ENCODE data around the gene CAMTA1.

Gene CAMTA1

GRCh38 chr1:7733276-7733675, 948.0 kb downstream of the CAMTA1 start:
- FAIRE-seq (no peak), DNase-seq (ENCODE audit: low spot score) (no peak)

DNA sequence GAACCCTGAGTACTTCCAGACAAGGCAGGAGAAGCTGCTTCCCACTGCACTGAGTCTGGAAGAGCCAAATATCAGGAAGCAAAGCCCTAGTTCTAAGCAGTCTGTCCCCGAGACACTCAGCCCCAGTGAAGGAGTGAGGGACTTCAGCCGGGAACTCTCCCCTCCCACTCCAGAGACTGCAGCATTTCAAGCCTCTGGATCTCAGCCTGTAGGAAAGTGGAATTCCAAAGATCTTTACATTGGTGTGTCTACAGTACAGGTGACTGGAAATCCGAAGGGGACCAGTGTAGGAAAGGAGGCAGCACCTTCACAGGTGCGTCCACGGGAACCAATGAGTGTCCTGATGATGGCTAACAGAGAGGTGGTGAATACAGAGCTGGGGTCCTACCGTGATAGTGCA, 952.8 kb downstream of the CAMTA1 start:
- FAIRE-seq (no peak), DNase-seq (ENCODE audit: low spot score) (no peak)

DNA sequence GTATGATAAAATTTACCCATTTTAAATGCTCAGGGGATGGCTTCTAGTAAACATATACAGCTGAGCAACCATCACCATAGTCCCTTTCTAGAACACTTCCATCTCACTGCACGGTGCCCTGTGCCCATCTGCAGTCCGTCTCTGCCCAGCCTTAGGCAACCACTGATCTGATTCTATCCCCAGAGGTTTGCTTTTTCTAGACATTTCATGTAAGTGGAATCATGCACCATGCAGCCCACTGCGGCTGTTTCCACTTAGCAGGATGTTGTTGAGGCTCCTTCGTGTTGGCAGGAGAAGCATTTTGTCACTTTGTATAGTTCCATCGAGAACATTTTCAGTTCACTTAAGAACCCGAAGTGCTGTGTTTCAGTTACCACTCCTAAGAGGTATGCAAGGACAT, 958.1 kb downstream of the CAMTA1 start:
- FAIRE-seq (no peak), DNase-seq (ENCODE audit: low spot score) (no peak)

- FAIRE-seq: no peak
- no peak for DNase-seq (ENCODE audit: low spot score)
Measured at GRCh38 chr1:7744882-7745281, 959.6 kb downstream of the CAMTA1 start.

DNA sequence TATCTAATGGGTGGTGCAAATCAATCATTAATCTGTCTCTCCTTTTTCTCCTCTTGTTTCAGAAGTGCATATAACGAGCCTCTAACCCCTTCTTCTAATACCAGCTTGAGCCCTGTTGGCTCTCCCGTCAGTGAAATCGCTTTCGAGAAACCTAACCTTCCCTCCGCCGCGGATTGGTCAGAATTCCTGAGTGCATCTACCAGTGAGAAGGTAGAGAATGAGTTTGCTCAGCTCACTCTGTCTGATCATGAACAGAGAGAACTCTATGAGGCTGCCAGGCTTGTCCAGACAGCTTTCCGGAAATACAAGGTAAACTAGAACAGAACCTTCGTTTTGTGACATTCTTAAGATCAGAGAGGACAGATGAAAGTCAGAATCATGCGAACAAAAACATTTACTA, 960.5 kb downstream of the CAMTA1 start:
- FAIRE-seq: no peak
- DNase-seq (ENCODE audit: low spot score): no peak

- FAIRE-seq: no peak
- DNase-seq (ENCODE audit: low spot score): no peak
Measured at GRCh38 chr1:7747605-7748004, 962.4 kb downstream of the CAMTA1 start.

DNA sequence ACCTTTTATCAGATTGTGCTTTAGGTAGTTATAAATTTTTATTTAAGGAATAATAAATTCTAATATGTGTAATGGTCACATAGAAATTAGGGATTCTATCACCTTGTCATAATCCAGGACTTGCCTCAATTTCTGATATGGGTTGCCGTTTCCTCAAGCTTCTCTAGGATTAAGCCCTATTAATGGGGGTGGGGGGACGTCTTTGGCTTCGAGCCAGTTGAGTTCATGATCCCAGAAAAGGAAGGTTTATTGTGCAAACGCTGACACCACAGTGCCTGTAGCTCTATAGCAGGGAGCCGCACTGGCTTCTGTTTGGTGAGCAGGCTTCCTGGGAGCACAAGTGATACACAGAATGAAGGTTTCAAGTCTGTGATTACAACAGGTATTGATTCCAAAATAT, 963.9 kb downstream of the CAMTA1 start:
- FAIRE-seq (no peak), DNase-seq (ENCODE audit: low spot score) (no peak)

DNA sequence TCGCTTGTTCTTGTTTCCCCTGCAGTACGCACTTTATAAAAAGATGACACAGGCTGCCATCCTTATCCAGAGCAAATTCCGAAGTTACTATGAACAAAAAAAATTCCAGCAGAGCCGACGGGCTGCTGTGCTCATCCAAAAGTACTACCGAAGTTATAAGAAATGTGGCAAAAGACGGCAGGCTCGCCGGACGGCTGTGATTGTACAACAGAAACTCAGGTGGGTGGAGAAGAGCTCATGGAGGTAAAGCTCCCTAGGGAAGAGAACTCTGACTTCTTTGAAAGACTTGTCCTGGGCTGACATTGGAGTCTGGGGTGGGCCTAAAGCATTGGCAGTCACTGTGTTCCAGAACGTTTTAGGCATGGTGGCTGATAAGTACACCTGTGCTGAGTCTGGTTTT, 965.9 kb downstream of the CAMTA1 start:
- FAIRE-seq (no peak), DNase-seq (ENCODE audit: low spot score) (no peak)

GRCh38 chr1:7752512-7753417, 967.5 kb downstream of the CAMTA1 start:
- peak; percentile 45 for DNase-seq (ENCODE audit: low spot score)
- FAIRE-seq: peak; percentile 68

- FAIRE-seq (no peak), DNase-seq (ENCODE audit: low spot score) (no peak)
Measured at GRCh38 chr1:7753641-7754040, 968.4 kb downstream of the CAMTA1 start.

DNA sequence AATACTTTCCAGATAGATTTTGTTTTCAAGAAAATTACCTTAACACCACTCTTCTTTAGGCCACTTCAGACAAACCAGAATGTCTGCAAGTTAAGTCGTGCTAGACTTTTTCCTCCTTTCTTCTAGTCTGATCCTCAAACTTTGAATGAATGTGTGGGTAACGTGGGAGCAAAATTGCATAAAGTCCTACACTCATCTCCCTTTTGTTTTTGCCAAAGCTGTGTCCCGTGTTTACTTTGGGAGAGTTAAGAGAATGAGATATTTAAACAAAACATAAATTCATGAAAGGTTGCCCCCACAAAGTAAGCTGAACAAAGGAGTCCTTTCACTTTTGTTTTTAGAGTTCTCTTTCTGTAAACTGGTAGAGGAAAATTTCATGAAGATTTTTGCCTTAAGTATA, 969.0 kb downstream of the CAMTA1 start:
- FAIRE-seq (no peak), DNase-seq (ENCODE audit: low spot score) (no peak)

- DNase-seq (ENCODE audit: low spot score) (no peak), FAIRE-seq (no peak)
Measured at GRCh38 chr1:7755448-7755847, 970.2 kb downstream of the CAMTA1 start.

GRCh38 chr1:7760245-7760644, 975.0 kb downstream of the CAMTA1 start:
- no peak for FAIRE-seq

DNA sequence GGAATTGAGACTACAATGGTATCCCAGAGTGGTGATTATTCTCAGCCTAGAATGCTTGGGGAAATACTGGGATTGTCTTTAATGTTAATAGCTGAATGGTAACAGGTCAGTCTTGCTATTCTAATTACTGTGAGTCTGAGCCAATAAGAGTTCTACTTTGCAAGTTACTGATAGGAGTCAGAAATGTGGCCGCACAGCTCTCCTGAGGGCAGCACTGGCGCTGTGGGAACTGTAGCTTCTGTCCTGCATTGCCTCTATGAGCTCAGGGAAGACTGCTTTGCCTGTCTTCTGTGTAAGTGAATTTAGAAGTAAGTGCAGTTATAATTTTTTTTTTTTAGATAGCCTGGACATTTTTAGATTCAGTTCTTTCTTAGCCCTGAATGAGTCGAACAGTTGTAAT, 975.8 kb downstream of the CAMTA1 start:
- DNase-seq (ENCODE audit: low spot score): no peak
- FAIRE-seq: no peak

More at GRCh38 chr1:7760245-7760644, 975.0 kb downstream of the CAMTA1 start:
- DNase-seq (ENCODE audit: low spot score): no peak

DNA sequence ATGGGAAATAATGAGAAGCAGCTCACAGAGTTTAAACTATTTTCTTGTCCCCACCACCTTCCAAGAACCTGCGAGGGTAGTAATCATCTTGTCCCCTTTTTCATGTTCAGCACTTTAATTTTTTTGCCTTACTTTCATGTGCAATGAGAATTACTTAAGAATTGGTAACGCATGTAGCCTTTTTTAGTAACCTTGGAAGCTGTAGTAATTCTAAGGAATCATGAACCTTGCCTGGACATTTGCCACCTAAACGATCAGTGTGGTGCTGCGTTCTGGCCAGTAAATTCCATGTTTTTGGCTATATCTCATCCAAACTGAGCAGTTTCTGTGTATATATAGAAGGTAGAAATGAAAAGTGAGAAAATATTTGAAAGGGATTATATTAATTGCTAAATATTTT, 981.9 kb downstream of the CAMTA1 start:
- DNase-seq (ENCODE audit: low spot score) (no peak), FAIRE-seq (no peak)

GRCh38 chr1:7768583-7768982, 983.3 kb downstream of the CAMTA1 start:
- DNase-seq (ENCODE audit: low spot score): no peak
- no peak for FAIRE-seq

- DNase-seq (ENCODE audit: low spot score): no peak
Measured at GRCh38 chr1:7769673-7770412, 984.6 kb downstream of the CAMTA1 start.

GRCh38 chr1:7770669-7770996, 985.4 kb downstream of the CAMTA1 start:
- DNase-seq (ENCODE audit: low spot score) (no peak), FAIRE-seq (no peak)

More at GRCh38 chr1:7769673-7770412, 984.6 kb downstream of the CAMTA1 start:
- FAIRE-seq: no peak

DNA sequence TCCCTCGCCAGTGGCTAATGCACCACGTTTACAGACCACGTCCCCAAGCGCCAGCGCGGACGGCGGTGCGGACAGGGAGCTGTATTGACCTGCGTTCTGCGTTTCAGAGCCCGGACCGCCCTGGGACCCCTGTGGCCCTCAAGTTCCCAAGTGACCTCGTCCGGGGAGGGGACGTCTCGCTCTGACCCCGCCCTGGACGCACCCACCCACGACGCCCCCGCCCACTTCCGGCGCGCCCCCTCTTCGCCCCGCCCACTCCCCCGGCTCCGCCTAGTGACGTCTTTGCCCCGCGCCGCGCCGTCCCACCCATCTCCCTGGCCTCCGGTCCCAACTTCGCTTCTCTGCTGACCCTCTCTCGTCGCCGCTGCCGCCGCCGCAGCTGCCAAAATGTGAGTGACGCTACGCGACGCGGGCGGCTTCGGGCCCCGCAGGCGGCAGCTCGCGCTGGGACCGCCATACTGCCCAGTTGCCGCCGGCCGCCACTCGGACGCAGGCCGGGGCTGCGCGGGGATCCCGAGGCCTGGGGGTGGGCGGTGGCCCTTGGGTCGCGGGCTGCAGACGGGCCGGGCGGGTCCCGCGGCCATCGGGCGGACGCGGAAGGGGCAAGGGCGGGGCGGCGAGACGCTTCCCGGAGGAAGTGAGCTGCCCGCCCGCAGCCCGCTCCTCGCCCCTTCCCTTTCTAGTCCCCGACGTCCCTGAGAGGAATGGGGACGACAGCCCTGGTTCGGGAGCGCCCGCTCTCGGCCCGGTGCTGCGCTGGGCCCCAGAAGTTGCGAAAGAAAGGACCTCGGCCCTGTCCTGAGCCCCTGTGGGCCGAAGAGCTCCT, 986.0 kb downstream of the CAMTA1 start, which contains the start of gene VAMP3:
Gene VAMP3, plus strand, starts transcription at position 300 of the 826 bp plus-strand sequence. Its CDS starts 88 bp downstream, at position 388.
- FAIRE-seq (no peak), DNase-seq (ENCODE audit: low spot score) (peak; percentile 58)

DNA sequence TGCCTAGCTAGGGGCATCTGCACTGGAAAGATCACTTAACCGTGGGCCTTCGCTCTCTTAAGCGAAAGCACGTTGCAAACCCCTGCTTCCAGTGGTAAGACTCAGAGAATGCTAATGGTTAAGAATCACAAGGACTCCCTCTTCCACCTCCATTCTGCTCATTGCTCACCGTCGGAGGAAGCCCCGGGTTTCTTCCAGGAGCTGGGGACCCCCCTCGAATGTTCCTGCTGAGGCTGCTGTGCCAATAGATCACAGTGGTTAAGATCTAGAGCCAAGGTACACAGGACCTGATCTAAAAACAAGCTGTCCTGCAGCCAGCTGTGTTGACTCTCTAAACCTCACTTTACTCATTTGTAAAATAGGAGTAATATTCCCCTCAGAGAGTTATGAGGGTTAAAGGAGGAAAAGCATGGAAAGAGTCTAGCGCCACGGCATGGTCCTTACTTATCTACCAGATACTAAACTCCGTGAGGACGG, 986.6 kb downstream of the CAMTA1 start:
- DNase-seq (ENCODE audit: low spot score) (no peak), FAIRE-seq (no peak)

GRCh38 chr1:7777591-7777990, 992.3 kb downstream of the CAMTA1 start:
- FAIRE-seq (no peak), DNase-seq (ENCODE audit: low spot score) (no peak)
